GM19463 (cell line): ENCODE measurements around the gene GADD45GIP1.

Experiments used
- ATAC-seq: cut with Tn5 transposase; IDR thresholded peaks from one replicate; pipeline ENCODE4 v1.9.1; 2021; ENCODE audit warnings: mild to moderate bottlenecking, moderate library complexity; ENCODE audit not compliant: unreplicated experiment

Gene GADD45GIP1

GRCh38 chr19:12913851-12914690 is 43.0 kb downstream of the GADD45GIP1 start:
- ATAC-seq, result no peak

GRCh38 chr19:12913011-12913561 is 43.9 kb downstream of the GADD45GIP1 start:
- no peak for ATAC-seq

GRCh38 chr19:12912571-12912970 is 44.5 kb downstream of the GADD45GIP1 start:
- ATAC-seq, result no peak

- no peak for ATAC-seq
Measured at GRCh38 chr19:12907166-12907565, 49.9 kb downstream of the GADD45GIP1 start.
